IMR-90 (cell line): Measurements from ENCODE around the gene CTBP2. TPM values are rescaled to one million over a fixed set of nuclear protein-coding genes. Genes with fewer than 3 reads are reported as not detected.

ENCODE experiments used
- ATAC-seq: fragments of 200-7000 bp; cut with Tn5 transposase; 2 replicates; pipeline ENCODE4 v1.9.1; 2020; ENCODE audit warnings: low read depth, mild to moderate bottlenecking, moderate library complexity
- BruUV-seq: library from RNA; stranded (reverse); fragments of 400-500 nt; replicated peaks from 2 replicates; lab custom pipeline; 2021; lab: Mats Ljungman, UMichigan
- CTCF ChIA-PET: fragments of 300-600 bp; formaldehyde crosslinking; extraction: SDS; loops from one replicate; lab custom pipeline; 2021; ENCODE audit warnings: antibody characterized with exemption; lab: Yijun Ruan, JAX
- POLR2A ChIA-PET: fragments of 300-600 bp; sonication (Branson Sonifier 250); formaldehyde crosslinking; loops from one replicate; lab custom pipeline; 2022; ENCODE audit warnings: antibody characterized with exemption; ENCODE audit not compliant: unreplicated experiment; lab: Charles Lee
- DNase-seq: peaks from one replicate; pipeline ENCODE4 v3.0.0; 2013
- H2AFZ ChIP-seq: replicated peaks from 2 replicates; pipeline ENCODE3; 2013; ENCODE audit warnings: low read length, mild to moderate bottlenecking; ENCODE audit not compliant: poor library complexity
- H2AK5ac ChIP-seq: 2 replicates; pipeline ENCODE4 v1.6.1; 2013; ENCODE audit warnings: low read depth, low read length, inconsistent platforms
- H2AK9ac ChIP-seq: replicated peaks from 2 replicates; pipeline ENCODE3; 2013; ENCODE audit warnings: mild to moderate bottlenecking, low read depth, low read length, moderate library complexity; ENCODE audit not compliant: poor library complexity
- H2BK120ac ChIP-seq: 2 replicates; pipeline ENCODE4 v1.6.1; 2013; ENCODE audit warnings: low read depth, low read length, inconsistent platforms
- H2BK15ac ChIP-seq: 3 replicates; pipeline ENCODE4 v1.6.1; 2013; ENCODE audit warnings: low read depth, low read length, inconsistent platforms
- H2BK20ac ChIP-seq: 2 replicates; pipeline ENCODE4 v1.6.1; 2013; ENCODE audit warnings: low read depth, mild to moderate bottlenecking, inconsistent platforms, low read length, moderate library complexity
- H2BK5ac ChIP-seq: 2 replicates; pipeline ENCODE4 v1.6.1; 2013; ENCODE audit warnings: mild to moderate bottlenecking, low read depth, low read length, inconsistent platforms; ENCODE audit not compliant: poor library complexity, severe bottlenecking
- H3K14ac ChIP-seq: replicated peaks from 2 replicates; pipeline ENCODE4 v1.6.1; 2013; ENCODE audit warnings: low read depth, low read length, inconsistent platforms
- H3K18ac ChIP-seq: 2 replicates; pipeline ENCODE4 v1.6.1; 2013; ENCODE audit warnings: low read depth, low read length, control low read depth
- H3K23ac ChIP-seq: 2 replicates; pipeline ENCODE4 v1.6.1; 2013; ENCODE audit warnings: low read depth, low read length, inconsistent platforms
- H3K27ac ChIP-seq: 2 replicates; pipeline ENCODE4 v1.5.1; 2013; ENCODE audit warnings: mild to moderate bottlenecking, control low read depth, low read length; ENCODE audit not compliant: insufficient read depth
- H3K27me3 ChIP-seq: 2 replicates; pipeline ENCODE4 v1.6.1; 2013; ENCODE audit warnings: low read length; ENCODE audit not compliant: control insufficient read depth, insufficient read depth
- H3K36me3 ChIP-seq: 2 replicates; pipeline ENCODE4 v1.6.1; 2013; ENCODE audit warnings: low read length, mixed read lengths; ENCODE audit not compliant: control insufficient read depth, insufficient read depth
- H3K4ac ChIP-seq: 2 replicates; pipeline ENCODE4 v1.6.1; 2013; ENCODE audit warnings: low read depth, low read length, inconsistent platforms
- H3K4me1 ChIP-seq: 2 replicates; pipeline ENCODE4 v1.6.1; 2013; ENCODE audit warnings: low read length, mixed read lengths; ENCODE audit not compliant: control insufficient read depth, insufficient read depth
- H3K4me2 ChIP-seq: 2 replicates; pipeline ENCODE4 v1.6.1; 2013; ENCODE audit warnings: low read depth, mild to moderate bottlenecking, control low read depth, low read length, moderate library complexity
- H3K4me3 ChIP-seq: 2 replicates; pipeline ENCODE4 v1.5.1; 2013; ENCODE audit warnings: low read depth, mild to moderate bottlenecking, control low read depth, low read length, moderate library complexity; ENCODE audit not compliant: insufficient read depth
- H3K56ac ChIP-seq: 2 replicates; pipeline ENCODE4 v1.6.1; 2013; ENCODE audit warnings: low read length, inconsistent platforms; ENCODE audit not compliant: insufficient read depth; ENCODE audit errors: extremely low read depth
- H3K79me1 ChIP-seq, 2 experiments: 2 replicates each; pipeline ENCODE4 v1.6.1; 2013; ENCODE audit warnings: low read length in 2 of 2, inconsistent platforms in 1 of 2, low read depth in 1 of 2
- H3K9ac ChIP-seq: 2 replicates; pipeline ENCODE4 v1.6.1; 2013; ENCODE audit warnings: low read depth, low read length, control low read depth
- H3K9me1 ChIP-seq: 2 replicates; pipeline ENCODE4 v1.6.1; 2013; ENCODE audit warnings: low read length, inconsistent platforms; ENCODE audit not compliant: insufficient read depth
- H3K9me3 ChIP-seq: 2 replicates; pipeline ENCODE4 v1.6.1; 2013; ENCODE audit warnings: low read length; ENCODE audit not compliant: control insufficient read depth, insufficient read depth
- H4K20me1 ChIP-seq: 2 replicates; pipeline ENCODE4 v1.6.1; 2013; ENCODE audit warnings: low read length, inconsistent platforms; ENCODE audit not compliant: insufficient read depth
- H4K5ac ChIP-seq: 2 replicates; pipeline ENCODE4 v1.6.1; 2013; ENCODE audit warnings: mild to moderate bottlenecking, low read depth, low read length, control low read depth
- H4K8ac ChIP-seq, 2 experiments: 2 replicates each; pipeline ENCODE4 v1.6.1; 2013; ENCODE audit warnings: low read depth in 2 of 2, low read length in 2 of 2, control low read depth in 1 of 2, inconsistent platforms in 1 of 2
- H4K91ac ChIP-seq: 2 replicates; pipeline ENCODE4 v1.6.1; 2013; ENCODE audit warnings: low read depth, low read length, inconsistent platforms; ENCODE audit not compliant: insufficient read depth
- CHD1 ChIP-seq: IDR thresholded peaks from 2 replicates; pipeline ENCODE4 v1.6.1; 2012; ENCODE audit warnings: low read depth, low read length, improper control_type of control experiment
- CTCF ChIP-seq: conservative IDR thresholded peaks from 2 replicates; pipeline ENCODE4 v1.5.1; 2012; ENCODE audit warnings: mild to moderate bottlenecking, low read depth, low read length, improper control_type of control experiment
- ELK1 ChIP-seq: fragments of 150-350 bp; IDR thresholded peaks from 2 replicates; pipeline ENCODE4 v1.6.1; 2016; ENCODE audit warnings: low read depth, mild to moderate bottlenecking, low read length, moderate library complexity, borderline replicate concordance
- FOS ChIP-seq: fragments of 150-350 bp; IDR thresholded peaks from 2 replicates; pipeline ENCODE4 v1.6.1; 2016; ENCODE audit warnings: low read depth, low read length
- MAFK ChIP-seq: IDR thresholded peaks from 2 replicates; pipeline ENCODE4 v1.6.1; 2012; ENCODE audit warnings: low read depth, low read length, improper control_type of control experiment
- MAZ ChIP-seq: IDR thresholded peaks from 2 replicates; pipeline ENCODE4 v1.6.1; 2012; ENCODE audit warnings: low read depth, mild to moderate bottlenecking, low read length, improper control_type of control experiment, moderate library complexity, borderline replicate concordance
- MXI1 ChIP-seq: IDR thresholded peaks from 2 replicates; pipeline ENCODE4 v1.6.1; 2012; ENCODE audit warnings: low read depth, mild to moderate bottlenecking, low read length, moderate library complexity, borderline replicate concordance
- RAD21 ChIP-seq: IDR thresholded peaks from 2 replicates; pipeline ENCODE4 v1.6.1; 2012; ENCODE audit warnings: low read length, improper control_type of control experiment
- RCOR1 ChIP-seq: IDR thresholded peaks from 2 replicates; pipeline ENCODE4 v1.6.1; 2012; ENCODE audit warnings: mild to moderate bottlenecking, low read length, improper control_type of control experiment; ENCODE audit not compliant: insufficient replicate concordance
- RFX5 ChIP-seq: IDR thresholded peaks from 2 replicates; pipeline ENCODE4 v1.8.0; 2012; ENCODE audit warnings: low read depth, mild to moderate bottlenecking, low read length, moderate library complexity
- SMC3 ChIP-seq: fragments of 150-350 bp; IDR thresholded peaks from 2 replicates; pipeline ENCODE4 v1.6.1; 2016; ENCODE audit warnings: low read depth, mild to moderate bottlenecking, antibody characterized with exemption, low read length, moderate library complexity
- USF2 ChIP-seq: fragments of 150-350 bp; IDR thresholded peaks from 2 replicates; pipeline ENCODE4 v1.6.1; 2017; ENCODE audit warnings: mild to moderate bottlenecking, antibody characterized with exemption, low read length, low read depth
- WGBS, 2 experiments: methylation state at CpG; one replicate each; pipeline versions ENCODE4 v1.1.5 to v1.1.7; 2013; ENCODE audit warnings: missing lambda C conversion rate in 2 of 2; ENCODE audit not compliant: insufficient read length in 1 of 2; ENCODE audit errors: extremely low coverage in 2 of 2; 5-methylcytosine and 5-hydroxymethylcytosine counted together
- dilution Hi-C: fragments of 300-500 bp; cut with HindIII; formaldehyde crosslinking; loops from one replicate; pipeline ENCODE4 v1.14.3; 2018; ENCODE audit warnings: low sequenced_read_pairs; ENCODE audit not compliant: unreplicated experiment
- in situ Hi-C: fragments of 300-500 bp; cut with MboI; formaldehyde crosslinking; loops from 3 replicates; pipeline ENCODE4 v1.14.3; 2019; ENCODE audit warnings: low sequenced_read_pairs, inconsistent platforms, mixed read lengths
- intact Hi-C: fragments of 100-400 bp; cut with micrococcal nuclease; formaldehyde crosslinking; loops from 2 replicates; pipeline ENCODE4 v1.10.0; 2022
- polyA plus RNA-seq, 3 experiments: library from polyadenylated mRNA; depleted of rRNA; stranded (reverse); fragments of >200 nt; gene quantifications; 2 replicates each; pipeline ENCODE4 v1.2.3, GENCODE V29; 2012; ENCODE audit warnings: low replicate concordance in 1 of 3
- total RNA-seq: library from RNA; depleted of rRNA; stranded (reverse); fragments of >200 nt; gene quantifications from 2 replicates; pipeline ENCODE4 v1.2.3, GENCODE V29; 2012

The CTBP2 gene
- total and polyA plus RNA-seq, 2 of the 4 experiments (the other 2 are of a cell fraction) = 81.0 to 86.6 TPM

- Histone ChIP-seq H3K23ac (peak overlapping the region; percentile 65), H3K9me3 (no peaks in the 10 kb centered on the region), H2BK120ac (peak overlapping the region; percentile 78), H3K4me2 (peak overlapping the region; percentile 45), H4K5ac (peak overlapping the region; percentile 72), H4K20me1 (peaks cover 71% of the 10 kb centered on the region), H3K4me3 (no peak overlapping the region), H3K9me1 (peaks cover 64% of the 10 kb centered on the region), H3K4ac (peak overlapping the region; percentile 87), H2BK20ac (peak overlapping the region; percentile 62), H3K36me3 (peaks cover 15% of the 10 kb centered on the region), H2AK5ac (peak overlapping the region; percentile 94), H2BK15ac (peak overlapping the region; percentile 5; the same call in 2 of the 3 replicates), H4K8ac (peak overlapping the region; percentile 46 to 69), H3K79me1 (peaks cover 66 to 90% of the 10 kb centered on the region in 2 experiments), H3K27me3 (no peaks in the 10 kb centered on the region), H2AFZ (no peak overlapping the region), H3K14ac (peak overlapping the region; percentile 74), H3K18ac (peak overlapping the region; percentile 80), H2AK9ac (no peak overlapping the region), H3K56ac (peak overlapping the region; percentile 33; the same call in 1 of the 2 replicates), H3K27ac (peak overlapping the region; percentile 88), H2BK5ac (peak overlapping the region; percentile 74), H3K9ac (peak overlapping the region; percentile 42), H4K91ac (peak overlapping the region; percentile 63), H3K4me1 (peaks cover 44% of the 10 kb centered on the region)
- dilution Hi-C loops = no loop called here
- intact Hi-C loops = no loop called here
- BruUV-seq = no TSS peak
- ChIA-PET CTCF (interaction anchor here (0.7 kb wide), 1 partner anchor 19 kb away, joined by 8 read pairs; no protein-coding TSS in a partner anchor), POLR2A (no interaction called here)
- no peak for DNase-seq
- TF ChIP-seq CTCF = no peak
- no peak for TF ChIP-seq MAZ
- no peak for TF ChIP-seq FOS
- no peak for TF ChIP-seq CHD1
- no peak for TF ChIP-seq RAD21
- no peak for TF ChIP-seq MAFK
- no peak for TF ChIP-seq MXI1
- TF ChIP-seq ELK1 = no peak
- TF ChIP-seq USF2 = no peak
- TF ChIP-seq SMC3 = no peak
- TF ChIP-seq RCOR1 = no peak
- TF ChIP-seq RFX5 = no peak
- in situ Hi-C loops = no loop called here
- 95% methylated on average over 4 of the region's 17 CpGs; no CpG with 5 or more reads in 1 of the 2 experiments for WGBS, 2 experiments
- ATAC-seq = no peak
Measured at GRCh38 chr10:125092564-125093031, 67.8 kb downstream of the CTBP2 start.
